LNCaP clone FGC (cell line): ENCODE results near the gene AASDHPPT.

ENCODE experiments used
- DNase-seq: peaks from one replicate; pipeline ENCODE4 v3.0.0-alpha.2; 2011; ENCODE audit warnings: low read depth
- H3K4me3 ChIP-seq: 2 replicates; pipeline ENCODE4 v1.5.1; 2011; ENCODE audit warnings: mild to moderate bottlenecking, low read depth, low read length, control low read depth
- TF ChIP-seq, protein P1 (sequence below): IDR thresholded peaks from 2 replicates; pipeline ENCODE4 v1.5.1; 2012; ENCODE audit warnings: mild to moderate bottlenecking; ENCODE audit not compliant: control insufficient read depth, insufficient read depth; ENCODE audit errors: extremely low read depth

AASDHPPT gene

DNA sequence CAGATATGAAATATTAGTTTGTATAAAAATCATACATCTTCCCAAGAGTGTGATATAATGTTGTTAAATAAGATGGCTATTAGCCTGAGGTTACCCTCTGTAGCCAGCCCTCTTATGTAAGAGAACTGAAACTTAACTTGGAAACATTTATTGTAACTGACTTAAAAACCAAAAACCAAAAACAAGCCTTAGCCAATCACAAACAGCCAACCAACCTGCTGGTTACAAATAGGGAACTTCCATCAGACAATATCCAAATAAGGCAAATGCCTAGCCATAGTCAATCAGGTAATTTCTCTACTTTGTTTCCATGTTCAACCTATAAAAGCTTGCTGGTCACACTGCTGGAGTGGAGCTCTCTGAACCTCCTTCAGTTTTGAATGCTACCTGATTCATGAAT, 14.5 kb upstream of the AASDHPPT start:
- TF ChIP-seq, protein P1, sequence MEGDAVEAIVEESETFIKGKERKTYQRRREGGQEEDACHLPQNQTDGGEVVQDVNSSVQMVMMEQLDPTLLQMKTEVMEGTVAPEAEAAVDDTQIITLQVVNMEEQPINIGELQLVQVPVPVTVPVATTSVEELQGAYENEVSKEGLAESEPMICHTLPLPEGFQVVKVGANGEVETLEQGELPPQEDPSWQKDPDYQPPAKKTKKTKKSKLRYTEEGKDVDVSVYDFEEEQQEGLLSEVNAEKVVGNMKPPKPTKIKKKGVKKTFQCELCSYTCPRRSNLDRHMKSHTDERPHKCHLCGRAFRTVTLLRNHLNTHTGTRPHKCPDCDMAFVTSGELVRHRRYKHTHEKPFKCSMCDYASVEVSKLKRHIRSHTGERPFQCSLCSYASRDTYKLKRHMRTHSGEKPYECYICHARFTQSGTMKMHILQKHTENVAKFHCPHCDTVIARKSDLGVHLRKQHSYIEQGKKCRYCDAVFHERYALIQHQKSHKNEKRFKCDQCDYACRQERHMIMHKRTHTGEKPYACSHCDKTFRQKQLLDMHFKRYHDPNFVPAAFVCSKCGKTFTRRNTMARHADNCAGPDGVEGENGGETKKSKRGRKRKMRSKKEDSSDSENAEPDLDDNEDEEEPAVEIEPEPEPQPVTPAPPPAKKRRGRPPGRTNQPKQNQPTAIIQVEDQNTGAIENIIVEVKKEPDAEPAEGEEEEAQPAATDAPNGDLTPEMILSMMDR = no peak
- H3K4me3 ChIP-seq = no peak overlapping the region
- DNase-seq = no peak

DNA sequence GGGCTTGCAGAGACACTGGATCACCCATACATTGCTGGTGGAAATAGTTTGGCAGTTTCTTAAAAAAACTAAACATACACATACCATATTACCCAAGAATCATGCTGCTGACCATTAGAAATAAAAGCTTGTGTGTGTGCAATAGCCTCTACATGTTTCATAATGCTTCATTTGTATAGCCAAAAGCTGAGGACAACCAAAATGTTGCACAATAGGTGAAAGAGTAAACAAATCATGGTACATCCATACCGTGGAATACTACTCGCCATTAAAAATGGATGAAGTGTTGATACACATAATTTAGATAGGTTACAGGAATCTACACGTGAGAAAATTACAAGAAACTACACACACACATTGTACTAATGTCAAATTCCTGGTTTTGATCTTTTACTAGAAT, 6.9 kb upstream of the AASDHPPT start:
- H3K4me3 ChIP-seq = no peak overlapping the region
- TF ChIP-seq, protein P1 = no peak
- DNase-seq = no peak

DNA sequence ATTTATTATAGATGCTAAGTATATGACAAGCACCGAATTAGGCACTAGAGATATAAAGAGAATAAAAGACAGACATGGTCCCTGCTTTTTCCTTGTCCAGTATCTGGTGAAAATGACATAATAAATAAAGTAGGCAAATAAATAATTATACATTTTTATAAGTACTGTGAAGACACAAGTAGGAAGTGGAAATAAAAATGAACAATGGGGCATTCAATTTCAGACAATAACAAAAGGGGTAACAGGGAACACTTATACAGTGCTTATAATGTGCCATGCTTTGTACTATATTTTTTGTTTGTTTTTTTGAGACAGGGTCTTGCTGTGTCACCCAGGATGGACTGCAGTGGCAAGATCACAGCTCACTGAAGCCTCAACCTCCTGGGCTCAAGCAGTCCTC, 4.7 kb upstream of the AASDHPPT start:
- H3K4me3 ChIP-seq = no peak overlapping the region
- DNase-seq = no peak
- TF ChIP-seq, protein P1 = no peak

DNA sequence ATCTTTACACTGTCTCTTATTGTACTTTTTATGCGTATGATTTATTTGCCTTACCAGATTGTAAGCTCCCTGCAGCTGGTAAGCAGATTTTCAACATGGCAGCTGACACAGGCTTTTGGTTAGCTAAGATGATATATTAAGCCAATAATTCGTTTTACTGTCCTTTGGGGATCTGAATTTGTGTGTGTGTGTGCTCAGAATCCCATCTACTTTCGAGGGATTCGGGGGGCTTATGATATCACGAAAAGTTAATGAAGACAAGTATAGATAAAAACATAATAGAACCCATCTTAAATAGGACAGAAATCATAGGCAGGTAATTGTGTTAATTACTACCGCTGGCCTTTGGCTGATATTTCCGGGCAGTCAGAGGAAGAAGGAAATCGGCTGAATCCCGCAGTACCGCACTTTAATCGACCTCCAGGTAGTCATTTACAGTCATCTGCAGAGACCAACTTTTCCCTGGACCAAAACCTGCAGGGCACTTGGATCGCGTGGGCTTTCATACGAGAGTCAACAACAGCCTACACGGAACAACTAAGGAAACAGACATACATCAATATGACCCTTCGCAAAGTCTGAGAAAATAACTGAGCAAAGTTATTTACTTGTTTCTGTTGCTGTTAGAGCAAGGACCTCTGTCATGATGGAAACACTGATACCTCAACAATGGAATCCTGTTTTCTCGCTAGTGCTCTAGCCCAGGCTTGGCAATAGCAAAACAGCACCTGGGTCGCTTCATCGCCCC, 1.1 kb upstream of the AASDHPPT start:
- TF ChIP-seq, protein P1 = no peak
- H3K4me3 ChIP-seq = peak overlapping the region; percentile 98
- DNase-seq = no peak

DNA sequence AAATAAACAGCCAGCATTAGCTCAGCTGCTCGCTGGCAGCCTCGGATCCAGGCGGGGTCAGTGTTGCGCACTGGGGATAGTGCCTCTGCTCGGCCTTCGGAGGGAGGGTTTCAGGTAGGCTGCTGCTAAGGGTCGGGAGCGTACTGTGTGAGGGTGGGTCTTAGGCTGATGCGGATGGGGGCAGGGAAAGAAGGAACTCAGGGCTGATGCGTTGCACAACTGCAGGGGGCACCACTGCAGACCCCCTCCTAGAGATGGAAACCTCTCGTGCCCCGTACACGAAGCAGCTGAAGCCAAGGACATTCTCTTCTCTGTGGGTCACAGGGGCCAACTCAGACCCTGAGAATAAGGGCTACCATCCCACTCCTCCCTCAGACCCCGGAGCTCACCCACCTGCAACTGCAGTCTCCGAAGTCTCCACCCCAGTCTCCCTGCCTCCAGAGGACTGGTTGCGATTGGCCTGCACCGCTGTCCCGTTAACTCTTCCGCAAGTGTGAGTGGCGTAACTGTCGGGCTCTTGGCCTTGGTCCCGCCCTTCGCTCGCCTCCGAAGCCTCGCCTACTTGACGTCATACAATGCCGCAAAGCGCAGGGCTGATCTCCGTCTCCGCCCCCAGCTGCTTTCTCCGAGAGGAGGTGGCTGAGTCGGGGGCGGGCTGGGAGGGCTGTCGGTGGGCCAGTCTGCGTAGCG, 398 bp upstream of the AASDHPPT start, which contains the start of gene KBTBD3:
Gene KBTBD3, minus strand, starts transcription at position 429 of the 690 bp plus-strand sequence. CDS start 18,250 bp downstream, outside the sequence.
- DNase-seq = peak; percentile 98
- H3K4me3 ChIP-seq = peak within 1 kb of the TSS; percentile 98
- TF ChIP-seq, protein P1 = peak; percentile 54

DNA sequence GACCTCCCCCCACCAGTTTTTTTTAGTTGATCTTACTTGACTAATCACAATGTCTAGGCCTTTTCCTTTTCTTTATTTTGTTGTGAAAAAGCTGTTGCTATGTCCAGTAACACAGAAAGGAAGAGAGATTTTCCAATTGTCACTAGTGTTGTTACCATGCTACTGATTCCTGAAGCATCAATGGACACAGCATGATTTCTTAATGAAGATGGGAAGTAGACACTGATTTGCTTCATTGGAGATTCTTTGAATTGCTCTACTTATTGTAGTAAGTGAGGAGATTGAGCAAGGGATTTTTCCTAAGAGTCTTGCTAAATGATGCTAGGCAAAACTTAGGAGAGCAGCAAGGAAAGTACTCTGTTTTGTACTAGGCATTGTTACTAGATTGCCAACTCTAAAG, 4.6 kb downstream of the AASDHPPT start:
- TF ChIP-seq, protein P1 = no peak
- no peak for DNase-seq
- H3K4me3 ChIP-seq = no peak overlapping the region
